Neural cell (in vitro differentiated cells): ENCODE results near the gene HADH. TPM values are rescaled to one million over a fixed set of nuclear protein-coding genes. Genes with fewer than 3 reads are reported as not detected.

Experiments used
- H2AFZ ChIP-seq: fragments of 200-600, 300-800 bp; sonication (generic), shearing (Covaris generic); 2 replicates; pipeline ENCODE4 v1.6.0; 2014; ENCODE audit warnings: low read depth, mild to moderate bottlenecking, antibody characterized with exemption, low read length, moderate library complexity
- H3F3A ChIP-seq: fragments of 200-600 bp; shearing (Covaris generic); 2 replicates; pipeline ENCODE4 v1.6.1; 2016; ENCODE audit warnings: mild to moderate bottlenecking, moderate library complexity, mixed read lengths, antibody characterized with exemption, low read length; ENCODE audit not compliant: insufficient read depth, poor library complexity, severe bottlenecking
- H3K27ac ChIP-seq: fragments of 200-600, 300-800 bp; sonication (generic), shearing (Covaris generic); 2 replicates; pipeline ENCODE4 v1.5.1; 2014; ENCODE audit warnings: mild to moderate bottlenecking, low read length, moderate library complexity
- H3K27me3 ChIP-seq: fragments of 300-800, 200-600 bp; sonication (generic), shearing (Covaris generic); 2 replicates; pipeline ENCODE4 v1.6.0; 2014; ENCODE audit warnings: mild to moderate bottlenecking, low read depth, low read length, moderate library complexity; ENCODE audit not compliant: insufficient read depth
- H3K36me3 ChIP-seq: fragments of 300-800, 200-600 bp; sonication (generic), shearing (Covaris generic); 2 replicates; pipeline ENCODE4 v1.5.1; 2014; ENCODE audit warnings: mild to moderate bottlenecking, antibody characterized with exemption, low read length, moderate library complexity; ENCODE audit not compliant: insufficient read depth
- H3K4me2 ChIP-seq: fragments of 300-800, 200-600 bp; sonication (generic), shearing (Covaris generic); 2 replicates; pipeline ENCODE4 v1.6.0; 2014; ENCODE audit warnings: mild to moderate bottlenecking, low read length
- H3K4me3 ChIP-seq: fragments of 300-800, 200-600 bp; sonication (generic), shearing (Covaris generic); 2 replicates; pipeline ENCODE4 v1.5.1; 2014; ENCODE audit warnings: mild to moderate bottlenecking, low read length, moderate library complexity
- H3K79me2 ChIP-seq: fragments of 200-600 bp; shearing (Covaris generic); replicated peaks from 2 replicates; pipeline ENCODE4 v1.6.0; 2014; ENCODE audit warnings: mild to moderate bottlenecking, low read length, moderate library complexity; ENCODE audit not compliant: insufficient read depth
- H3K9ac ChIP-seq: fragments of 300-800, 200-600 bp; sonication (generic), shearing (Covaris generic); 2 replicates; pipeline ENCODE4 v1.6.1; 2016; ENCODE audit warnings: mild to moderate bottlenecking, low read length, mixed read lengths
- H3K9me2 ChIP-seq: fragments of 200-600 bp; shearing (Covaris generic); 2 replicates; pipeline ENCODE4 v1.6.1; 2016; ENCODE audit warnings: mild to moderate bottlenecking, low read length, mixed read lengths; ENCODE audit not compliant: insufficient read depth
- H3K9me3 ChIP-seq: fragments of 200-600, 300-800 bp; sonication (generic), shearing (Covaris generic); 2 replicates; pipeline ENCODE4 v1.6.1; 2016; ENCODE audit warnings: mild to moderate bottlenecking, mixed run types, low read length, moderate library complexity, mixed read lengths
- H4K20me1 ChIP-seq: fragments of 200-600 bp; shearing (Covaris generic); 2 replicates; pipeline ENCODE4 v1.6.1; 2016; ENCODE audit warnings: mild to moderate bottlenecking, mixed run types; ENCODE audit not compliant: insufficient read depth
- CTCF ChIP-seq: fragments of 450-650 bp; IDR thresholded peaks from 2 replicates; pipeline ENCODE4 v1.5.1; 2014; ENCODE audit warnings: antibody characterized with exemption, mild to moderate bottlenecking, moderate library complexity; ENCODE audit not compliant: poor library complexity, severe bottlenecking
- EP300 ChIP-seq: fragments of 450-650 bp; conservative IDR thresholded peaks from 2 replicates; pipeline ENCODE4 v1.6.1; 2014; ENCODE audit warnings: antibody characterized with exemption, mild to moderate bottlenecking, moderate library complexity; ENCODE audit not compliant: poor library complexity, severe bottlenecking
- EZH2 ChIP-seq: fragments of 200-600, 300-800 bp; shearing (Covaris generic), sonication (generic); IDR thresholded peaks from 2 replicates; pipeline ENCODE4 v1.6.1; 2014; ENCODE audit warnings: antibody characterized with exemption, low read length, borderline replicate concordance, mild to moderate bottlenecking; ENCODE audit not compliant: insufficient read depth, poor library complexity, severe bottlenecking
- MXI1 ChIP-seq: fragments of 450-650 bp; conservative IDR thresholded peaks from 2 replicates; pipeline ENCODE4 v1.6.1; 2014; ENCODE audit warnings: antibody characterized with exemption, mild to moderate bottlenecking; ENCODE audit not compliant: poor library complexity, severe bottlenecking
- POLR2AphosphoS5 ChIP-seq: IDR thresholded peaks from 2 replicates; pipeline ENCODE4 v1.6.1; 2012
- RAD21 ChIP-seq: fragments of 450-650 bp; conservative IDR thresholded peaks from 2 replicates; pipeline ENCODE4 v1.6.1; 2014; ENCODE audit warnings: antibody characterized with exemption, mild to moderate bottlenecking, moderate library complexity
- REST ChIP-seq: IDR thresholded peaks from 2 replicates; pipeline ENCODE4 v1.6.1; 2012; ENCODE audit warnings: borderline replicate concordance
- SMC3 ChIP-seq: fragments of 450-650 bp; conservative IDR thresholded peaks from 2 replicates; pipeline ENCODE4 v1.6.1; 2014; ENCODE audit warnings: antibody characterized with exemption, mild to moderate bottlenecking, moderate library complexity; ENCODE audit not compliant: poor library complexity
- TAF1 ChIP-seq: IDR thresholded peaks from 2 replicates; pipeline ENCODE4 v1.6.1; 2012; ENCODE audit warnings: low read depth
- polyA plus RNA-seq: library from polyadenylated mRNA; depleted of rRNA; stranded (reverse); fragments of >200 nt; gene quantifications from 2 replicates; pipeline ENCODE4 v1.2.3, GENCODE V29; 2014

The HADH gene
- polyA plus RNA-seq, 1 donor from 2014 or later, result 25.7 TPM

GRCh38 chr4:108044951-108045686 is 55.4 kb downstream of the HADH start:
- no peak for TF ChIP-seq CTCF
- TF ChIP-seq REST, result no peak
- TF ChIP-seq POLR2AphosphoS5, result no peak
- no peak for TF ChIP-seq SMC3
- TF ChIP-seq MXI1, result no peak
- TF ChIP-seq EP300, result no peak
- no peak for TF ChIP-seq EZH2
- no peak for TF ChIP-seq TAF1
- TF ChIP-seq RAD21, result no peak
- H3K4me2 ChIP-seq, result no peak overlapping the region
- no peak overlapping the region for H3K4me3 ChIP-seq
- no peaks in the 10 kb centered on the region for H3F3A ChIP-seq
- H3K9ac ChIP-seq, result no peak overlapping the region
- no peaks in the 10 kb centered on the region for H3K27me3 ChIP-seq
- no peaks in the 10 kb centered on the region for H3K79me2 ChIP-seq
- no peaks in the 10 kb centered on the region for H4K20me1 ChIP-seq
- no peak overlapping the region for H3K27ac ChIP-seq
- no peaks in the 10 kb centered on the region for H3K9me3 ChIP-seq
- H3K36me3 ChIP-seq, result no peaks in the 10 kb centered on the region
- H2AFZ ChIP-seq, result no peak overlapping the region
- H3K9me2 ChIP-seq, result no peaks in the 10 kb centered on the region

GRCh38 chr4:108045687-108046024 is 56.0 kb downstream of the HADH start:
- H3K9me2 ChIP-seq, result no peaks in the 10 kb centered on the region

More at GRCh38 chr4:108045687-108046024, 56.0 kb downstream of the HADH start:
- Histone ChIP-seq H3K36me3 (no peaks in the 10 kb centered on the region), H3F3A (no peaks in the 10 kb centered on the region), H3K27me3 (no peaks in the 10 kb centered on the region), H3K9ac (no peak overlapping the region), H3K4me3 (no peak overlapping the region), H3K9me3 (no peaks in the 10 kb centered on the region), H3K4me2 (no peak overlapping the region), H2AFZ (no peak overlapping the region), H4K20me1 (no peaks in the 10 kb centered on the region), H3K27ac (no peak overlapping the region), H3K79me2 (no peaks in the 10 kb centered on the region)
- TF ChIP-seq POLR2AphosphoS5, result no peak
- no peak for TF ChIP-seq CTCF
- TF ChIP-seq EZH2, result no peak
- TF ChIP-seq SMC3, result no peak
- TF ChIP-seq RAD21, result no peak
- no peak for TF ChIP-seq REST
- no peak for TF ChIP-seq EP300
- TF ChIP-seq MXI1, result no peak
- TF ChIP-seq TAF1, result no peak
